HepG2 (cell line): ENCODE results near the gene PRKAR1A. TPM values are rescaled to one million over a fixed set of nuclear protein-coding genes. Genes with fewer than 3 reads are reported as not detected.

ENCODE experiments used
- ATAC-seq: fragments of 200-7000 bp; cut with Tn5 transposase; 3 replicates; pipeline ENCODE4 v1.9.1; 2020; ENCODE audit warnings: mild to moderate bottlenecking, moderate library complexity
- BruUV-seq: library from RNA; stranded (reverse); fragments of 400-500 nt; replicated peaks from 2 replicates; lab custom pipeline; 2021; lab: Mats Ljungman, UMichigan
- CTCF ChIA-PET: fragments of 300-600 bp; formaldehyde crosslinking; extraction: SDS; loops from one replicate; lab custom pipeline; 2021; ENCODE audit warnings: low total read pairs, inconsistent platforms, low intra/inter-chr PET ratio; lab: Yijun Ruan, JAX
- POLR2A ChIA-PET: fragments of 350-600 bp; sonication (Branson Sonifier 250); formaldehyde crosslinking; loops from one replicate; lab custom pipeline; 2020; ENCODE audit warnings: antibody characterized with exemption, inconsistent platforms; lab: Yijun Ruan, JAX
- DNase-seq: peaks from one replicate; pipeline ENCODE4 v3.0.0-alpha.2; 2015; ENCODE audit warnings: low spot score
- FAIRE-seq: peaks from 3 replicates; lab custom pipeline; 2011; peaks lifted over from hg19 to GRCh38; lab: Jason Lieb, UNC
- H2AFZ ChIP-seq: one replicate; pipeline ENCODE4 v1.6.1; 2011; ENCODE audit warnings: low read length, inconsistent platforms
- H3K27ac ChIP-seq: fragments of 300-600 bp; 3 replicates; pipeline ENCODE4 v1.8.0; 2011; ENCODE audit warnings: mixed run types, mild to moderate bottlenecking, mixed read lengths, low read length, inconsistent platforms; ENCODE audit not compliant: insufficient read depth; ENCODE audit errors: extremely low read length
- H3K27me3 ChIP-seq, 2 experiments: fragments of 200-600 bp in 1 of 2; 2 replicates in 1 of 2; 3 replicates in 1 of 2; pipeline versions ENCODE4 v1.6.0 to v1.8.0; 2011; ENCODE audit warnings: low read length in 2 of 2, mild to moderate bottlenecking in 2 of 2, moderate library complexity in 2 of 2, inconsistent platforms in 1 of 2; ENCODE audit not compliant: insufficient read depth in 2 of 2, control insufficient read depth in 1 of 2
- H3K36me3 ChIP-seq, 2 experiments: fragments of 200-600 bp in 1 of 2; replicated peaks in 1 of 2; 2 replicates in 1 of 2; 3 replicates in 1 of 2; pipeline versions ENCODE4 v1.5.1 to v1.8.0; 2011; ENCODE audit warnings: low read length in 2 of 2, inconsistent platforms in 1 of 2; ENCODE audit not compliant: insufficient read depth in 2 of 2, control insufficient read depth in 1 of 2
- H3K4me1 ChIP-seq: 2 replicates; pipeline ENCODE4 v1.5.1; 2012; ENCODE audit warnings: low read length, inconsistent platforms; ENCODE audit not compliant: insufficient read depth
- H3K4me2 ChIP-seq: 2 replicates; pipeline ENCODE4 v1.6.0; 2011; ENCODE audit warnings: low read depth, low read length, inconsistent platforms
- H3K4me3 ChIP-seq, 3 experiments: fragments of 200-600 bp in 1 of 3; sonication (generic), shearing (Covaris generic) in 1 of 3; replicated peaks in 1 of 3; 2 replicates each; pipeline ENCODE4 v1.5.1; 2011 to 2016; ENCODE audit warnings: low read length in 3 of 3, inconsistent platforms in 2 of 3, low read depth in 2 of 3, mild to moderate bottlenecking in 2 of 3, control low read depth in 1 of 3, mixed read lengths in 1 of 3; ENCODE audit not compliant: insufficient read depth in 1 of 3
- H3K79me2 ChIP-seq: one replicate; pipeline ENCODE4 v1.6.1; 2011; ENCODE audit warnings: low read length, inconsistent platforms; ENCODE audit not compliant: insufficient read depth
- H3K9ac ChIP-seq: 2 replicates; pipeline ENCODE4 v1.6.0; 2011; ENCODE audit warnings: mild to moderate bottlenecking, low read depth, low read length, inconsistent platforms; ENCODE audit not compliant: insufficient read depth
- H3K9me3 ChIP-seq: 2 replicates; pipeline ENCODE4 v1.5.1; 2012; ENCODE audit warnings: mild to moderate bottlenecking, low read length
- H4K20me1 ChIP-seq: 2 replicates; pipeline ENCODE4 v1.6.0; 2011; ENCODE audit warnings: inconsistent platforms, mild to moderate bottlenecking, low read length, moderate library complexity; ENCODE audit not compliant: insufficient read depth
- ETV5 ChIP-seq: IDR thresholded peaks from 2 replicates; pipeline ENCODE4 v1.6.1; 2018; ENCODE audit warnings: missing biosample characterization, missing genetic modification reagents, inconsistent platforms, borderline replicate concordance
- FOXO4 ChIP-seq: sonication (generic); formaldehyde crosslinking; conservative IDR thresholded peaks from 2 replicates; pipeline ENCODE4 v1.8.1; 2023; ENCODE audit warnings: missing genetic modification reagents
- IKZF4 ChIP-seq: sonication (generic); formaldehyde crosslinking; IDR thresholded peaks from 2 replicates; pipeline ENCODE4 v1.5.1; 2020; ENCODE audit warnings: borderline replicate concordance, mild to moderate bottlenecking, low read depth, missing genetic modification reagents; ENCODE audit errors: not compliant biosample characterization
- MAFG ChIP-seq: sonication (generic); formaldehyde crosslinking; IDR thresholded peaks from 2 replicates; pipeline ENCODE4 v1.5.1; 2020; ENCODE audit warnings: mild to moderate bottlenecking, missing genetic modification reagents
- MAX ChIP-seq: IDR thresholded peaks from 2 replicates; pipeline ENCODE4 v1.6.1; 2012; ENCODE audit warnings: inconsistent platforms
- NCOA1 ChIP-seq: sonication (generic); formaldehyde crosslinking; IDR thresholded peaks from 2 replicates; pipeline ENCODE4 v1.9.0; 2021; ENCODE audit warnings: missing genetic modification reagents
- RBFOX2 ChIP-seq: fragments of 200-400 bp; formaldehyde crosslinking; IDR thresholded peaks from 2 replicates; pipeline ENCODE4 v1.6.1; 2017; ENCODE audit warnings: low read depth, mild to moderate bottlenecking, low read length
- RFX5 ChIP-seq: IDR thresholded peaks from 2 replicates; pipeline ENCODE4 v1.6.1; 2011; ENCODE audit warnings: low read depth, low read length, improper control_type of control experiment
- SETDB1 ChIP-seq: sonication (generic); formaldehyde crosslinking; IDR thresholded peaks from 2 replicates; pipeline ENCODE4 v1.5.1; 2020; ENCODE audit warnings: missing genetic modification reagents, mild to moderate bottlenecking, borderline replicate concordance
- ZFP62 ChIP-seq: sonication (generic); formaldehyde crosslinking; IDR thresholded peaks from 2 replicates; pipeline ENCODE4 v1.4.0; 2020; ENCODE audit warnings: missing genetic modification reagents
- ZFP82 ChIP-seq: sonication (generic); formaldehyde crosslinking; IDR thresholded peaks from 2 replicates; pipeline ENCODE4 v1.5.1; 2020; ENCODE audit warnings: mild to moderate bottlenecking, missing genetic modification reagents, borderline replicate concordance
- ZNF232 ChIP-seq: sonication (generic); formaldehyde crosslinking; IDR thresholded peaks from 2 replicates; pipeline ENCODE4 v1.4.0; 2020; ENCODE audit warnings: missing genetic modification reagents, borderline replicate concordance
- ZNF337 ChIP-seq: sonication (generic); formaldehyde crosslinking; IDR thresholded peaks from 2 replicates; pipeline ENCODE4 v1.5.1; 2020; ENCODE audit warnings: missing genetic modification reagents, low read depth, mild to moderate bottlenecking, borderline replicate concordance
- ZNF430 ChIP-seq: sonication (generic); formaldehyde crosslinking; IDR thresholded peaks from 2 replicates; pipeline ENCODE4 v1.9.0; 2021; ENCODE audit warnings: mild to moderate bottlenecking, missing genetic modification reagents
- ZNF768 ChIP-seq: sonication (generic); formaldehyde crosslinking; IDR thresholded peaks from 2 replicates; pipeline ENCODE4 v1.4.0; 2020; ENCODE audit warnings: missing genetic modification reagents
- WGBS: methylation state at CpG from one replicate; pipeline ENCODE4 v1.1.6; 2017; ENCODE audit warnings: low lambda C conversion rate; 5-methylcytosine and 5-hydroxymethylcytosine counted together
- in situ Hi-C: cut with HindIII; loops from 2 replicates; pipeline ENCODE4 v1.10.0; 2017; ENCODE audit warnings: low pct_unique_long_range_greater_than_20kb; ENCODE audit not compliant: extremely low pct_ligation_motif_present
- intact Hi-C: fragments of 100-400 bp; cut with micrococcal nuclease; formaldehyde crosslinking; loops from one replicate; pipeline ENCODE4 v1.10.0; 2022; ENCODE audit not compliant: unreplicated experiment
- polyA plus RNA-seq, 8 experiments: library from polyadenylated mRNA; depleted of rRNA in 3 of 8; stranded (reverse) in 7 of 8; unstranded in 1 of 8; fragments of >200 nt; fragmentation: Illumina TruSeq in 4 of 8; extraction: Trizol in 4 of 8; gene quantifications; 2 replicates each; pipeline versions ENCODE4 v1.2.1 to v1.2.3, GENCODE V29; 2011 to 2016; ENCODE audit warnings: low read depth in 4 of 8, missing spikeins in 1 of 8, mixed read lengths in 1 of 8; ENCODE audit not compliant: insufficient read depth in 1 of 8
- total RNA-seq, 5 experiments: library from RNA; depleted of rRNA; stranded (reverse); fragments of >200 nt; fragmentation: Illumina TruSeq; extraction: Trizol; gene quantifications; 2 replicates each; pipeline ENCODE4 v1.2.3, GENCODE V29; 2016; ENCODE audit warnings: low read depth in 1 of 5

Gene PRKAR1A
- total and polyA plus RNA-seq, 2 of the 13 experiments (the other 11 are each of a cell fraction or from before 2014, with no cell fraction given), result 265 to 266 TPM

GRCh38 chr17:68497885-68498319 is 14.3 kb upstream of the PRKAR1A start:
- no peak for TF ChIP-seq MAX
- no peak for TF ChIP-seq ZNF232 (CRISPR knock-in tag)
- TF ChIP-seq ZFP82, result no peak
- no peak for TF ChIP-seq RFX5
- no peak for TF ChIP-seq ZFP62 (CRISPR knock-in tag)
- no peak for TF ChIP-seq SETDB1
- TF ChIP-seq NCOA1, result no peak
- TF ChIP-seq RBFOX2, result no peak
- no peak for TF ChIP-seq ZNF430 (CRISPR knock-in tag)
- TF ChIP-seq ZNF768 (CRISPR knock-in tag), result no peak
- TF ChIP-seq IKZF4, result no peak
- TF ChIP-seq MAFG, result no peak
- TF ChIP-seq ZNF337 (CRISPR knock-in tag), result no peak
- TF ChIP-seq FOXO4 (CRISPR knock-in tag), result no peak
- no peak for TF ChIP-seq ETV5 (CRISPR knock-in tag)
- TF ChIP-seq, all 625 proteins: peak for 0
- H3K27ac ChIP-seq, result no peak overlapping the region
- H3K4me1 ChIP-seq, result peaks cover 25% of the 10 kb centered on the region
- no peaks in the 10 kb centered on the region for H3K36me3 ChIP-seq
- no peak overlapping the region for H3K4me3 ChIP-seq
- WGBS, result 38% methylated on average over 3 of the region's 3 CpGs
- peak overlapping the region; percentile 30; the same call in 1 of the 2 replicates for H3K4me2 ChIP-seq
- no peak for ATAC-seq
- H3K27me3 ChIP-seq, result no peaks in the 10 kb centered on the region; a peak in 2 of 5 replicates
- DNase-seq, result no peak
- intact Hi-C loops (no loop called here), in situ Hi-C loops (no loop called here)
- no peaks in the 10 kb centered on the region for H3K9me3 ChIP-seq
- FAIRE-seq, result no peak
- H2AFZ ChIP-seq, result no peak overlapping the region
- H3K9ac ChIP-seq, result no peak overlapping the region
- H4K20me1 ChIP-seq, result no peaks in the 10 kb centered on the region
- no TSS peak for BruUV-seq
- POLR2A ChIA-PET, result no interaction called here
- no peaks in the 10 kb centered on the region for H3K79me2 ChIP-seq
- CTCF ChIA-PET, result no interaction called here
